Heart left ventricle (tissue), 16 donors: ENCODE measurements around the gene CCDC9. TPM values are rescaled to one million over a fixed set of nuclear protein-coding genes. Genes with fewer than 3 reads are reported as not detected.
A peak's percentile ranks its signal among the peaks of the same experiment; 100 is the strongest.

Source experiments
- ATAC-seq, 4 donors: fragments of 200-7000 bp; cut with Tn5 transposase; one replicate each; pipeline ENCODE4 v1.9.1; 2020 to 2022; ENCODE audit warnings: moderate library complexity in 4 of 4, mild to moderate bottlenecking in 3 of 4, moderate number of reproducible peaks in 1 of 4
- DNase-seq, 5 donors: peaks; one replicate each; pipeline ENCODE4 v3.0.0-alpha.2; 2020
- H3K27ac ChIP-seq, 12 donors: fragments of 200-600 bp; sonication (generic) in 4 of 12; one replicate each; pipeline versions ENCODE4 v1.5.0 to v1.8.0; 2016 to 2022; ENCODE audit warnings: mild to moderate bottlenecking in 2 of 12
- H3K27me3 ChIP-seq, 9 donors: fragments of 200-600 bp; sonication (generic) in 2 of 9; one replicate each; pipeline versions ENCODE4 v1.5.1 to v1.8.0; 2016 to 2022; ENCODE audit warnings: mild to moderate bottlenecking in 3 of 9
- H3K36me3 ChIP-seq, 9 donors: fragments of 200-600 bp; sonication (generic) in 2 of 9; one replicate each; pipeline versions ENCODE4 v1.5.0 to v1.8.0; 2018 to 2022; ENCODE audit warnings: mild to moderate bottlenecking in 2 of 9
- H3K4me1 ChIP-seq, 12 donors: fragments of 200-600 bp; sonication (generic) in 4 of 12; one replicate each; pipeline versions ENCODE4 v1.5.0 to v1.8.0; 2016 to 2022; ENCODE audit warnings: mild to moderate bottlenecking in 3 of 12
- H3K4me3 ChIP-seq, 12 donors: fragments of 200-600 bp; sonication (generic) in 4 of 12; one replicate each; pipeline versions ENCODE4 v1.5.0 to v1.8.0; 2017 to 2022; ENCODE audit warnings: mild to moderate bottlenecking in 9 of 12, moderate library complexity in 4 of 12
- H3K9me3 ChIP-seq, 12 donors: fragments of 200-600 bp; sonication (generic) in 4 of 12; one replicate each; pipeline versions ENCODE4 v1.5.0 to v1.8.0; 2016 to 2022; ENCODE audit warnings: mild to moderate bottlenecking in 1 of 12
- POLR2A ChIP-seq, 2 donors: fragments of 450-650 bp; IDR thresholded peaks; one replicate each; pipeline ENCODE4 v1.6.1; 2017; ENCODE audit warnings: antibody characterized with exemption in 2 of 2, mild to moderate bottlenecking in 2 of 2, moderate library complexity in 2 of 2
- WGBS, 4 donors: extraction: QIAGEN DNeasy Blood & Tissue Kit in 2 of 4; methylation state at CpG; one replicate each; pipeline versions ENCODE4 v1.1.5 to v1.1.7; 2013 to 2018; 5-methylcytosine and 5-hydroxymethylcytosine counted together
- intact Hi-C, 10 donors: fragments of 100-400 bp; cut with DNase I; formaldehyde crosslinking; loops; one replicate each; pipeline versions ENCODE4 v1.11.1 to v1.14.2; 2022
- polyA plus RNA-seq, 2 donors: library from polyadenylated mRNA; stranded (reverse); fragments of 200-250 nt; gene quantifications; one replicate each; pipeline ENCODE4 v1.2.3, GENCODE V29; 2013
- total RNA-seq, 9 donors: library from RNA; depleted of rRNA in 2 of 9; stranded (reverse); fragments of >200 nt in 2 of 9; fragmentation: NEBNext Ultra II Directional in 3 of 9; extraction: Animal tissue kit (Norgen Biotek cat#: 25700) in 3 of 9; gene quantifications; one replicate each; pipeline versions ENCODE4 v1.1.0 to v1.2.4, GENCODE V29; 2016 to 2023
- TF ChIP-seq, protein P1 (sequence below), 12 donors: fragments of 200-600 bp; sonication (generic) in 4 of 12; IDR thresholded peaks; one replicate each; pipeline versions ENCODE4 v1.5.0 to v1.8.0; 2018 to 2022; ENCODE audit warnings: antibody characterized with exemption in 12 of 12, mild to moderate bottlenecking in 5 of 12
- donor health status: ischemic (EF 13 %, LVEDD 7.1; RV severe dilation, severe dysfunction).
- donor health status: healthy with polysubstance abuse.
- donor health status: DM: no; HTN: yes; CAD: no.
- donor health status: DM: no; HTN: no; CAD: no.
- donor health status: ischemic (EF 25% LVEDD 6.9; RV normal size, moderate dysfunction).
- donor health status: ischemic (EF 25% LVEDD 5.7; RV mildly dilated, moderate dysfunction).
- donor health status: healthy.
- donor health status: DM: yes; HTN: yes; CAD: no.
- donor health status: ischemic (EF 35%, LVEDD 5.7; RV mildly dilated, moderate dysfunction).
- donor health status: nonischemic (EF 11% LVEDD 7.7; RV severe dilation, severe dysfunction).
- donor health status: DM: yes; HTN: yes; CAD: no.
- donor health status: PGD.
- donor health status: ischemic (EF 29% LVEDD 5.4; RV normal size, mild dysfunction).
- donor health status: nonischemic (EF 23%, LVEDD 6.1; RV moderate dilation, normal function).

Gene CCDC9
- total and polyA plus RNA-seq, 11 donors = 6.7 to 33.3 (median 15.5) TPM

- ATAC-seq (peak; percentile 19 to 78 (median 68)), DNase-seq (peak; percentile 89 to 94 (median 92))
- peaks cover 0 to 44% (median 24%) of the 10 kb centered on the region in 9 donors for H3K36me3 ChIP-seq
- H3K4me1 ChIP-seq = peaks cover 0 to 53% (median 31%) of the 10 kb centered on the region in 12 donors
- H3K27me3 ChIP-seq = no peaks in the 10 kb centered on the region
- WGBS, 4 donors = 3 to 23% (median 6%) methylated on average over 8 to 59 of the region's 59 CpGs
- no peaks in the 10 kb centered on the region for H3K9me3 ChIP-seq
- H3K4me3 ChIP-seq = peak overlapping the region; percentile 38 to 99 (median 88)
- intact Hi-C loops = loop anchor here in 3 of 10 donors (1.0 to 5.0 kb wide), 4 partner anchors 15 to 69 kb away; no protein-coding TSS in a partner anchor
- TF ChIP-seq POLR2A (IDR thresholded peaks at IDR 0.05) = peak; percentile 99 to 100
- TF ChIP-seq, protein P1, sequence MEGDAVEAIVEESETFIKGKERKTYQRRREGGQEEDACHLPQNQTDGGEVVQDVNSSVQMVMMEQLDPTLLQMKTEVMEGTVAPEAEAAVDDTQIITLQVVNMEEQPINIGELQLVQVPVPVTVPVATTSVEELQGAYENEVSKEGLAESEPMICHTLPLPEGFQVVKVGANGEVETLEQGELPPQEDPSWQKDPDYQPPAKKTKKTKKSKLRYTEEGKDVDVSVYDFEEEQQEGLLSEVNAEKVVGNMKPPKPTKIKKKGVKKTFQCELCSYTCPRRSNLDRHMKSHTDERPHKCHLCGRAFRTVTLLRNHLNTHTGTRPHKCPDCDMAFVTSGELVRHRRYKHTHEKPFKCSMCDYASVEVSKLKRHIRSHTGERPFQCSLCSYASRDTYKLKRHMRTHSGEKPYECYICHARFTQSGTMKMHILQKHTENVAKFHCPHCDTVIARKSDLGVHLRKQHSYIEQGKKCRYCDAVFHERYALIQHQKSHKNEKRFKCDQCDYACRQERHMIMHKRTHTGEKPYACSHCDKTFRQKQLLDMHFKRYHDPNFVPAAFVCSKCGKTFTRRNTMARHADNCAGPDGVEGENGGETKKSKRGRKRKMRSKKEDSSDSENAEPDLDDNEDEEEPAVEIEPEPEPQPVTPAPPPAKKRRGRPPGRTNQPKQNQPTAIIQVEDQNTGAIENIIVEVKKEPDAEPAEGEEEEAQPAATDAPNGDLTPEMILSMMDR (IDR thresholded peaks at IDR 0.05) = peak in 9 of 12 donors; percentile 33 to 68 (median 54)
- peak overlapping the region; percentile 97 to 100 (median 100) for H3K27ac ChIP-seq
These were observed 30.4 kb upstream of the CCDC9 start for GRCh38 chr19:47225746-47226425.

GRCh38 chr19:47226426-47227351, 29.6 kb upstream of the CCDC9 start:
- intact Hi-C loops = loop anchor here in 3 of 10 donors (1.0 to 5.0 kb wide), 4 partner anchors 16 to 69 kb away; no protein-coding TSS in a partner anchor
- peak; percentile 73 to 86 (median 78) for ATAC-seq
- H3K4me1 ChIP-seq = peaks cover 0 to 58% (median 32%) of the 10 kb centered on the region in 12 donors

DNA sequence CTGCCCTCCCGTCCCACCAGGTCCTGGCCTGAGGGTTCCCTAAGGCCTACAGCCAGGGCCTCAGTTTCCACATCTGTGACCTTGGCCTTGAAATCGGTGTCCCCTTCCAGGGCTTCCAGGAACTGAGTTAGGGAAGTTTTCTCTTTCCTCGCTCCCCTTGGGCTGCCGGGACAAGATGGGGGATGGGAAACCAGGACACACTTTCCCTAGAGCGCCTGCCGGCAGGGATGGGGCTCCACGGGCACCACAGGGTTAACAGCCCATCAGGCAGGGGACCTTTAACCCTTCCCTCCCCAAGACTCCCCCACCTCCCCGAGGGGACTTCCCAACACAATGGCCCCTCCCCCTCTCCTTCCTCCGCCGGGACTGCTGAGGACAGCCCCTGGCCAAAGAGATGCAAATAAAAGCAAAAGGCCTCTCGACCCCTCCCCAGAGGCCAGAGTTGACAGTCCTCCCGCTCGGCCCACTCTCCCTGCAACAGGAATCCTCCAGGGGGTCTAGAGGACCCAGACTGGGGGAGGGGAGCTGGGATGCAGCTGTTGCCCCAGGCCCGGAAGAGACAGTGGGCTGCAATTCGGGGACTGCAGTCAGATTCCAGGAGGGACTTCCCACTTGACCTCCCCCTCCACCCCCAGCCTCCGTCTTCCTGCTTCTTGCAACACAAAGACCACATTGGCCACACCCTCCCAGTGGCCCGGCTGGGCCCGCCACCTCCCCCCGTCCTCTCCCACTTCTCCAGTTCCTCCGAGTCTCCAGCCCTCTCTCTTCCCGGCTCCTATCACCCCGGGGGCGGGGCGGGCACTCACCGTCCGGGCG, 28.8 kb upstream of the CCDC9 start:
- ATAC-seq (peak; percentile 61 to 73 (median 65)), DNase-seq (peak; percentile 91 to 96 (median 93))
- Histone ChIP-seq H3K36me3 (peaks cover 0 to 28% (median 7%) of the 10 kb centered on the region in 9 donors), H3K9me3 (no peaks in the 10 kb centered on the region), H3K27ac (peak overlapping the region; percentile 97 to 100 (median 100)), H3K4me1 (peaks cover 0 to 66% (median 36%) of the 10 kb centered on the region in 12 donors), H3K4me3 (peak overlapping the region; percentile 34 to 99 (median 88)), H3K27me3 (no peaks in the 10 kb centered on the region)
- peak in 1 of 2 donors; percentile 40 for TF ChIP-seq POLR2A (IDR thresholded peaks at IDR 0.05)
- TF ChIP-seq, protein P1 (IDR thresholded peaks at IDR 0.05) = no peak
- WGBS, 4 donors = 0 to 2% (median 1%) methylated on average over 19 to 27 of the region's 27 CpGs
- intact Hi-C loops = loop anchor here in 3 of 10 donors (2.0 to 5.0 kb wide), 3 partner anchors 15 to 70 kb away; no protein-coding TSS in a partner anchor

More at GRCh38 chr19:47226426-47227351, 29.6 kb upstream of the CCDC9 start:
- Histone ChIP-seq H3K27me3 (no peaks in the 10 kb centered on the region), H3K36me3 (peaks cover 0 to 36% (median 16%) of the 10 kb centered on the region in 9 donors), H3K27ac (peak overlapping the region; percentile 97 to 100 (median 100)), H3K4me3 (peak overlapping the region; percentile 44 to 99 (median 88)), H3K9me3 (no peaks in the 10 kb centered on the region)
- WGBS, 4 donors = 3 to 9% (median 3%) methylated on average over 10 to 56 of the region's 56 CpGs
- peak in 1 of 2 donors; percentile 73 for TF ChIP-seq POLR2A (IDR thresholded peaks at IDR 0.05)
- TF ChIP-seq, protein P1 (IDR thresholded peaks at IDR 0.05) = peak in 3 of 12 donors; percentile 28 to 32 (median 29)
- DNase-seq = peak; percentile 88 to 95 (median 91)
